GM19099 (cell line): ENCODE results near the gene FAM8A1.

Source experiments
- POLR2A ChIP-seq: IDR thresholded peaks from 3 replicates; pipeline ENCODE4 v1.6.1; 2011; ENCODE audit warnings: low read depth; ENCODE audit not compliant: insufficient read length; ENCODE audit errors: extremely low read depth

FAM8A1 gene

DNA sequence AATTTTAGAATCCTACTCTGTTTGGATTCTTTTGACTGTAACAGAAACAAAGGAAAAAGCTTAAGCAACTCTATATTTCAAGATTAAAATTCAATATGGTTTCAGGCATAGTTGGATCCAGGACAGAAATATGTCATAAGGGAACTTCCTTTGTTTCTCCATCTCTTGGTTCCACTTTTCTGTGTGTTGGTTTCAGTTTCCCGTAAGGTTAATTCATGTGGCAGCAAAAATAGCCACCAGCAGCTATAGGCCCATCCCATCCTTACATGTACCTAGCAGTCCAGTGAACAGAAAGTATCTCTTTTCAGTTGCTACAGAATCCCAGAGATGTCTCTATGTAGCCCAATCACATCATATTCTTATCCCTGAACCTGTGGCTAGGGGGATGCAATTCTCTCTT is 8.8 kb upstream of the FAM8A1 start:
- no peak for TF ChIP-seq POLR2A

DNA sequence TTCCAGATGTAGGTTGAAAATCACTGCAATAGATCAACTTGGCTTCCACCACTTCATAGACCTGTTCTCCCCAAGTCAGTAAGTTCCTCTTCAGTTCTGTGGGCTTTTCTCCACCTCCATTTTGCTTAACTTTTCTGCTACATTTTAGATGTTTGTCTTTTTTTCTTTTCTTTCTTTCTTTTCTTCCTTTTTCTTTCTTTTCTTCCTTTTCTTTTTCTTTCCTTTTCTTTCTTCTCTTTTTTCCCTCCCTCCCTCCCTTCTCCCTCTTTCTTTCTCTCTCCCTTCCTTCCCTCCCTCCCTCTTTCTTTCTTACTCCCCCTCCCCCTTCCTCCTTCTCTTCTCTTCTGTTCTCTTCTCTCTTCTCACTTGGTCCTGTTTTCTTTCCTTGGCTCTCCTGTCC is 6.9 kb upstream of the FAM8A1 start:
- TF ChIP-seq POLR2A = no peak

DNA sequence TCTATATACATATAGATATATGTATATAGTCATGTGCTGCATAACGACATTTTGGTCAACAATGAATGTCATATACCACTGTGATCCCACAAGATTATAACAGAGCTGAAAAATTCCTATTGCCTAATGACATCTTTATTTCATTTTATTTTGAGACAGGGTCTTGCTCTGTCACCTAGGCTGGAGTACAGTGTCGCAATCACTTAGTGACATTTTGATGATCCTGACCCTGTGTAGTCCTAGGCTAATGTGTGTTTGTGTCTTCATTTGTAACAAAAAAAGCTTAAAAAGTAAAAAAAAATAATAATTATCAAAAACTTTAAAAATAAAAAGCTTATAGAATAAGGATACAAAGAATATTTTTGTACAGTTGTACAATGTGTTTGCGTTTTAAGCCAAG is 4.0 kb upstream of the FAM8A1 start:
- TF ChIP-seq POLR2A = no peak

DNA sequence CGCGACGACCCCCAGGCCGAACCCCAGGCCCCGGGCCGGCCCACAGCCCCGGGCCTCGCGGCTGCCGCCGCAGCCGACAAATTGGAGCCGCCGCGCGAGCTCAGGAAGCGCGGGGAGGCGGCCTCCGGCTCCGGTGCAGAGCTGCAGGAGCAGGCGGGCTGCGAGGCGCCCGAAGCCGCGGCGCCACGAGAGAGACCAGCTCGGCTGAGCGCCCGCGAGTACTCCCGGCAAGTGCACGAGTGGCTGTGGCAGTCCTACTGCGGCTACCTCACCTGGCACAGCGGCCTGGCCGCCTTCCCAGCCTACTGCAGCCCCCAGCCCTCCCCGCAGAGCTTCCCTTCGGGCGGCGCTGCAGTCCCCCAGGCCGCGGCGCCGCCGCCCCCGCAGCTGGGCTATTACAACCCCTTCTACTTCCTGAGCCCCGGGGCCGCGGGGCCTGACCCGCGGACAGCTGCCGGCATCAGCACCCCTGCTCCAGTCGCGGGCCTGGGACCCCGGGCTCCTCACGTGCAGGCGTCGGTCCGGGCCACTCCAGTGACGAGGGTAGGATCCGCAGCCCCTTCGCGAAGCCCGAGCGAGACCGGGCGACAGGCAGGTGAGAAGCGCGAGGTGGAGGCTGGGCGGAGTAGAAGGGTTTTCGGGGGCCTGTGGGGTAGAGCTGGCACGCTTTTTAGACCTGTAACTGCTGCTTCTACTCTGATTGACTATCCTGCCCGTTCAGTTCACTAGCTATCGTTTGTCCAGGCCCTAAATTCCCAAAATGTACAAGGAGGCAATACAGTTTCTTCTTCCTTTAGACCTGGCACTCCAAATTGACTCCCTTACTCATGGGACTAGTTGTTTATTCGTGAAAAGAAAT is 654 bp downstream of the FAM8A1 start:
- TF ChIP-seq POLR2A = no peak

DNA sequence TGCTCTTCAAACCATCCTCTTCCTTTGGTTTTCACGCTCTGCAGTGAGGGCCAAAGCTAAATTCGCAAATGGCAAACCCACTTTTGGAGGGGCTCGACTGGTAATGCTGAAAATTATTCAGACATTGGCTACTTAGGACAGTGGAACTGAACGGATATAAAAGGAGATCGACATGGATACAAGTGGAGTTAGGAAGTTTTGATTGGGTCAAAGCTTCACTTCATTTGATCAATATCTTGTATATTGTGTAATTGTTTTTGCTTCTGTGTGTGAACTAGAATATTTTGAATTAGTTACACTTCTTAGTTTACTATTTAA is 1.2 kb downstream of the FAM8A1 start:
- TF ChIP-seq POLR2A = no peak

DNA sequence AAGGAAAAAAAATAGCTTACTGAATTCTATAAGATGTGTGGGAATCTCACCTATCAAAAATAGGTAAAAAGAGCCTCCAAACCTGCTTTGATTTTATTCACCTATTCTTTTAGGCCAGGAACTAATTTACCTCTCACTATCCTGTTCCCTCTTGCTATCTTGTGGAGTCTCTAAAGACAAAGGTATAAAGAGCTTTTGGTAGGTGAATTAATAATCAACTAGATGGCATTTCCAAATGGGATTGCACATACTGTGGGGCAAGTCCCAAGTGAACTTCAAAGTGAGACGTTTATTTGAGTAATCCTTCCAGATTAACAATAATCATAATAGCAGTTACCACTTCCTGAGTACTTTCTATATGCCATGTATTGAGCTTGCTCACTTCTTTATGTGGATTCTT is 2.8 kb downstream of the FAM8A1 start:
- TF ChIP-seq POLR2A = no peak

DNA sequence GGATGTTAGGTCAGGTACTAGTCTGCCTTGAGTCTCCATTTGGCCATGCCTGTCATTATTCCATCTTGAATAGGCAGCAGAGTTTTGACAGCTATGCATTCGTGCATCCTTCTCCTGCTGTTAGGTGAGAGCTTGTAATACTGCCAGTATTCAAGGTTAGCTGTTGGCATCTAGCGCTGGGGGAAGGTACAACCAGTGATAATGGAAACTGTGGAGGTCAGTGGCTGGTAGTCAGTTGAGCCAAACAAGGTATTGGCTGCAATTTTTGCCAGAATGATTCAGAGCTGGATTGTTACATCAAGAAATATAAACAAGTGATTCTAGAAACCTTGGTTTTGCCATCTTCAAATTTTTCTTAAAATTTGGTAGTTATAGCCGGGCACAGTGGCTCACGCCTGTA is 6.5 kb downstream of the FAM8A1 start:
- no peak for TF ChIP-seq POLR2A

DNA sequence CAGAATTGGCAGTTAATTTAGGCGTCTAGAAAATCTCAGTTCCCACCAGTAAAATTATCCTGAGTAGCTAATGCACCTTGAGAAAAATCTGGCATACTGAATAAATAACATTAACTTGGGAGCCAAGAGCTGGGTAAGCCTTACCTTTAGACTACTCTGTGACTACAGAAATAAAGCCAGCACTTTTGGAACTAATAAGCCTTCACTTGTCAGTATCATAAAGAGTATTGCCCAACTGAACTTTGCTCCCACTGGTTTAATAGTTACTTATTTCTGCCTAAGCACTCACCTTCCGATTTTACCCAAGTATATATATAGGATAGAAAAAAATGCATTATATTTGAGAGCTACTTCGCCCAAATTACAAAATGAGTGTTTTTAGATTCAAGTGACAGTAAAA is 10.7 kb downstream of the FAM8A1 start:
- TF ChIP-seq POLR2A = no peak

DNA sequence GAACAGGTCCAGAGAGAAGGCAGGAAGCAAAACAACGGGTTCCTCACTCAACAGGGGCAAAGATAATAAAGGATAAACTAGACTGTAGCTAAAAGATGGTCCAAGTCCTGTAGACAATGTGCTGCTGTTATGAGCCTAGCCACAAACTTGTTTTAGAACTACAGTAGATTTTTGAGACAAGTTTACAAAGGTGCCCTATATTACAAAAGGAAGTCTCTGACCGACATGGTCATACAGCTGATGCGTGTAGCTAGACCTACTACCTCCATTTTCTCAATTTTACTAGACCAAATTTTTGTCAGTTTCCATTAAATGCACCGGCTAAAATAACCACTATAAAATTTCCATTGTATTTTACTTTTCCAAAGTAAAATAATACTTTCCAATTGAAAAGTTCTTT is 11.9 kb downstream of the FAM8A1 start:
- no peak for TF ChIP-seq POLR2A

DNA sequence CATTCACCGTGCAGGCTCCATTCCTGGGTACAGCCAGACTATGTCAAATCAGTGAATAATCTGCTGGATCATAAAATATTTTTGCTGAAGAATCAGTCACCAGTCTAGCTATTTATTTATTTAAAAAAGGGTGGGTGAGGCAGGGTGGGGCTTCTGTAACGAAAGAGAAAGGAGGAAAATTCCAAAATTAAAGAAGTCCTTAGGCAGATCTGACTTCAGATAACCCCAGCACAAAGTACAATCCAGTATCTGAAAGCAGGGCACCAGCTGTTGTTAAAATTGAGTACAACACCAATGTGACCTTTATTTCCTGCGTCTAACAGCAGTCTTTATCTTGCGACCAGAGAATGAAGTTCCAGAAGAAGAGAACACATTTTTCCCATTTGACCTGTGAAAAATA is 15.7 kb downstream of the FAM8A1 start:
- TF ChIP-seq POLR2A = no peak

DNA sequence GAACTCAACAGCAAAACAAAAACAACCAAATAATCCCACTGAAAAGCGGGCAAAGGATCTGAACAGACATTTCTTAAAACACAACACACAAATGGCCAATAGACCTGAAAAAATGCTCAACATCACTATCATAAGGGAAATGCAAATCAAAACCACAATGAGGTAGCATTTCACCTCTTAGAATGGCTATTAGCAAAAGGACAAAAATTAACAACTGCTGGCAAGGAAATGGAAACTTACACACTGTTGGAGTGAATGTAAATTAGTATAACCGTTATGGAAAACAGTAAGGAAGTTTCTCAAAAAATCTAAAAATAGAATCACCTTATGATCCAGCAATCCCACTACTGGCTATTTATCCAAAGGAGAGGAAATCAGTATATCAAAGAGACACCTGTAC is 20.9 kb downstream of the FAM8A1 start:
- TF ChIP-seq POLR2A = no peak

DNA sequence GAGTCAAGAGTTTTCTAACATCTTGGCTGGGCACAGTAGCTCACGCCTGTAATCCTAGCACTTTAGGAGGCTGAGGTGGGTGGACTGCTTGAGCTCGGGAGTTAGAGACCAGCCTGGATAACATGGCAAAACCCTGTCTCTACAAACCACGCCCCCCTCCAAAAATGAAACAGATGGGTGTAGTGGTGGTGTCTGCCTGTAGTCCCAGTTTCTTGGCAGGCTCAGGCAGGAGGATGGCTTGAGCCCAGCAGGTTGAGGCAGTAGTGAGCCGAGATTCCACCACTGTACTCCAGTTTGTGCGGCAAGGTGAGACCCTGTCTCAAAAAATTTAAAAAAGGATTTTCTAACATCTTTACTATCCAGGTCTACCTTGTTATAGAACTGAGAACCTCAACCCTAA is 22.0 kb downstream of the FAM8A1 start:
- no peak for TF ChIP-seq POLR2A

DNA sequence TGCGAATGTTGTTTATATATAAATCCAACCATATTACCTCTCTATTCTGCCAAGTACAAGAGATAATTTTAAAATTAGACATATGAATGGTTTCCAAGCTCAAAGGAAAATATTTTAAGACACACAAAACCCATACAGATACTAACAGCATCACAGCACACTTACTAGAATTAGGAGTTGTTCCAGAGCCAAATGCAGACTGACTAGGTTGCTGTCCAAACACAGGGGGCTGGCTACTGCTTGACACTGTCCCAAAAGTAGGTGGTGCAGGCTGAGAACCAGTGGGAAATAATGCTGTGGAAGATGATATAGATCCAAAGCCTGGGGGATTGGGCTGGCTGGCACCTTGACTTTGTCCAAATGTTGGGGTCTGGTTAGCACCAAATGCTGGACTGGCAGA is 24.3 kb downstream of the FAM8A1 start:
- TF ChIP-seq POLR2A = no peak

DNA sequence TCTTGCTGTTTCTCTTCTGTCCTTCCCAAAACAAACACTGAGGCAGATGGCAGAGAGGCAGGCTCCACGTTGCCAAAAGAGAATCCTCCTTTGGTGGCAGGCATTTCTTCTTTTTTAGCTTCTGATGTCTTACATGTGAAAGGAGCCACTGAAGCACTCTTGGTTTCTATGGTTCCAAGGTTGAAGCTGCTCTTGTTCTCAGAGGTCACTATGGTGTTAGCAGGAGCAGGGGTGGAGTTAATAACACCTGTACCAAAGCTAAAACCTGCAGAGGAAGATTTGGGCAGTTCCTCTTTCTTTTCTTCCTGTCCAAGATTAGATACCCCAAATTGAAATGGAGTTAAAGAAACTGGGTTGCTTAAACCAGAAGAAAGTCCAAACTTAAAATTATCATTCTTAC is 28.8 kb downstream of the FAM8A1 start:
- TF ChIP-seq POLR2A = no peak

DNA sequence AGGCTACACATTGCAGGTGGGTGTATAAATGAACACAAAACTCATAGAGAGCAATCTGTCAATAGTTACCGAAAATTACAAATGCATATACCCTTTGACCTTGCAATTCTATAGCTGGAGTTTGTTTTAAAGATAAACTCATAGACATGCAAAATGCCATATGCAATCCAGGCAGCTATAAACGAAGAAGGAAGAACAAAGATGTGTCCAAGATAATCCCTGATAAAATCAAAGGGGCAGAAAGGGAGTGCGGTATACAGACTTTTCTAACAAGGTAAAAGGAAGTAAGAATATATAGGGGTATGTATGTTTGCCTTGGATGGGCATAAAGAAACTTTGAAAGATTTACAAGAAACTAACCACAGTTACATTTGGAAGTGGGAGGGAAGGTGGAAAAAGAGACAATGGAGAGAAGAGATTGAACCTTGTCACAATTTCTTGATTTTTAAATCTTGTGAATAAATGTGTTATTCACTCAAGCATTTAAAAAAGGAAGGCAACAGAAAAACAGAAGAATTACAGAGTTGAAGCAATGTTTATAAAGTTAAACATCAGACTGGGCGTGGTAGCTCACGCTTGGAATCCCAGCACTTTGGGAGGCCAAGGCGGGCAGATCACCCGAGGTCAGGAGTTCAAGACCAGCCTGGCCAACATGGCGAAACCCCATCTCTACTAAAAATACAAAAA is 29.9 kb downstream of the FAM8A1 start:
- no peak for TF ChIP-seq POLR2A

DNA sequence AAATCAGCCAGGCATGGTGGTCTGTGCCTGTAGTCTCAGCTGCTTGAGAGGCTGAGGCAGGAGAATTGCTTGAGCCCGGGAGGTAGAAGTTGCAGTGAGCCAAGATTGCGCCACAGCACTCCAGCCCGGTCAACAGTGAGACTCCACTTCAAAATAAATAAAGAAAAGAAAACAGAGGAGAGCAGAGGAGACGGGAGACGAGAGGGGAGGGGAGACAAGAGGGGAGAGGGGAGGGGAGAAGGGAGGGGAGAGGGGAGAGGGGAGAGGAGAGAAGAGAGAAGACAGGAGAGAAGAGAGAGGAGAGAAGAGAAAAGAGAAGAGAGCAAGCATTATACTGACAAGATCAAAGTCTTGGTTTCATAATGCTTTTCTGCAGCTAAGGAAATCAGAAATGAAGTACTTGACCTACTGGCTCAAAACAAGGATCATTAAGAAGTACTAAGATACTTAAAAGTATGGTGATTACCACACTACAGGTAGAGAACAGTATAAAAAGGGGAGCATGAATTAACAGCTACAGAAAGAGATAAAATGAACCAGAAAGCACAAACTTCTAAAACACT is 30.5 kb downstream of the FAM8A1 start:
- TF ChIP-seq POLR2A = no peak
